PC-9 (cell line): ENCODE data around the gene DENND6A.

Experiments
- CTCF ChIP-seq: fragments of 200-600 bp; sonication (generic); conservative IDR thresholded peaks from 2 replicates; pipeline ENCODE4 v1.6.1; 2017; ENCODE audit warnings: mixed run types, antibody characterized with exemption, mild to moderate bottlenecking, moderate library complexity
- EZH2 ChIP-seq: fragments of 200-600 bp; sonication (generic); IDR thresholded peaks from 2 replicates; pipeline ENCODE4 v1.8.0; 2017; ENCODE audit warnings: antibody characterized with exemption, low read depth

GRCh38 chr3:57699591-57699990, 6.7 kb upstream of the DENND6A start:
- TF ChIP-seq CTCF (no peak), EZH2 (no peak)
